Loucy (cell line): ENCODE data around the gene RAMACL.

Experiments
- H2AFZ ChIP-seq: fragments of 200-600 bp; sonication (generic); 2 replicates; pipeline ENCODE4 v1.6.0; 2016; ENCODE audit warnings: antibody characterized with exemption, mild to moderate bottlenecking, low read length, moderate library complexity
- H3F3A ChIP-seq: fragments of 200-600 bp; 2 replicates; pipeline ENCODE4 v1.6.0; 2016; ENCODE audit warnings: antibody characterized with exemption, low read depth, mild to moderate bottlenecking
- H3K27me3 ChIP-seq: fragments of 200-600 bp; sonication (generic); 2 replicates; pipeline ENCODE4 v1.6.1; 2014; ENCODE audit warnings: low read length, mild to moderate bottlenecking; ENCODE audit not compliant: insufficient read depth, poor library complexity, severe bottlenecking
- H3K36me3 ChIP-seq: fragments of 200-600 bp; sonication (generic); 2 replicates; pipeline ENCODE4 v1.6.1; 2016; ENCODE audit warnings: low read length; ENCODE audit not compliant: insufficient read depth
- H3K4me1 ChIP-seq: fragments of 200-600 bp; sonication (generic); 2 replicates; pipeline ENCODE4 v1.5.1; 2014; ENCODE audit warnings: low read length, mild to moderate bottlenecking; ENCODE audit not compliant: insufficient read depth, poor library complexity, severe bottlenecking
- H3K4me2 ChIP-seq: fragments of 200-600 bp; sonication (generic); 2 replicates; pipeline ENCODE4 v1.6.0; 2014; ENCODE audit warnings: antibody characterized with exemption, low read length, low read depth, mild to moderate bottlenecking; ENCODE audit not compliant: poor library complexity, severe bottlenecking
- H3K4me3 ChIP-seq: fragments of 200-600 bp; sonication (generic); 2 replicates; pipeline ENCODE4 v1.5.1; 2014; ENCODE audit warnings: low read length, mild to moderate bottlenecking, mixed read lengths; ENCODE audit not compliant: poor library complexity, severe bottlenecking
- H3K79me2 ChIP-seq: fragments of 200-600 bp; sonication (generic); 2 replicates; pipeline ENCODE4 v1.6.1; 2014; ENCODE audit warnings: low read length; ENCODE audit not compliant: insufficient read depth
- H3K9ac ChIP-seq: fragments of 200-600 bp; sonication (generic); 2 replicates; pipeline ENCODE4 v1.6.0; 2014; ENCODE audit warnings: mild to moderate bottlenecking, low read depth, low read length, moderate library complexity; ENCODE audit not compliant: poor library complexity, severe bottlenecking
- H3K9me2 ChIP-seq: fragments of 200-600 bp; sonication (generic); replicated peaks from 2 replicates; pipeline ENCODE4 v1.6.1; 2016; ENCODE audit warnings: low read depth, low read length, mixed read lengths
- H3K9me3 ChIP-seq: fragments of 200-600 bp; sonication (generic); 2 replicates; pipeline ENCODE4 v1.6.1; 2014; ENCODE audit warnings: mild to moderate bottlenecking, antibody characterized with exemption, low read length, low read depth; ENCODE audit not compliant: insufficient read depth
- H4K20me1 ChIP-seq: fragments of 200-600 bp; sonication (generic); 2 replicates; pipeline ENCODE4 v1.6.0; 2014; ENCODE audit warnings: antibody characterized with exemption, low read length, mild to moderate bottlenecking; ENCODE audit not compliant: insufficient read depth, poor library complexity, severe bottlenecking
- CTCF ChIP-seq: fragments of 200-600 bp; sonication (generic); conservative IDR thresholded peaks from 2 replicates; pipeline ENCODE4 v1.5.1; 2014; ENCODE audit warnings: mild to moderate bottlenecking, antibody characterized with exemption, low read length
- EZH2phosphoT487 ChIP-seq: fragments of 200-600 bp; IDR thresholded peaks from 2 replicates; pipeline ENCODE4 v1.6.1; 2018; ENCODE audit warnings: antibody characterized with exemption, mild to moderate bottlenecking, moderate library complexity, borderline replicate concordance

RAMACL gene

GRCh38 chr6:166534658-166535406 lies 51.6 kb downstream of the RAMACL start:
- Histone ChIP-seq H3K36me3 (no peaks in the 10 kb centered on the region), H3K9ac (no peak overlapping the region), H3K4me3 (no peak overlapping the region), H2AFZ (no peak overlapping the region), H3K4me2 (no peak overlapping the region), H3K4me1 (peaks cover 9% of the 10 kb centered on the region), H3K9me2 (no peaks in the 10 kb centered on the region), H4K20me1 (no peaks in the 10 kb centered on the region), H3F3A (no peaks in the 10 kb centered on the region), H3K27me3 (no peaks in the 10 kb centered on the region), H3K79me2 (no peaks in the 10 kb centered on the region), H3K9me3 (no peaks in the 10 kb centered on the region)
- TF ChIP-seq CTCF (no peak), EZH2phosphoT487 (no peak)

- H3K36me3 ChIP-seq = no peaks in the 10 kb centered on the region
- TF ChIP-seq EZH2phosphoT487 (no peak), CTCF (no peak)
- no peaks in the 10 kb centered on the region for H3K79me2 ChIP-seq
- no peaks in the 10 kb centered on the region for H3K27me3 ChIP-seq
- no peak overlapping the region for H3K9ac ChIP-seq
- H3K4me3 ChIP-seq = no peak overlapping the region
- H3K9me2 ChIP-seq = no peaks in the 10 kb centered on the region
- no peaks in the 10 kb centered on the region for H3K9me3 ChIP-seq
- no peak overlapping the region for H2AFZ ChIP-seq
- no peak overlapping the region for H3K4me2 ChIP-seq
- H3K4me1 ChIP-seq = no peaks in the 10 kb centered on the region
- no peaks in the 10 kb centered on the region for H3F3A ChIP-seq
- H4K20me1 ChIP-seq = no peaks in the 10 kb centered on the region
Measured at GRCh38 chr6:166533205-166533824, 53.2 kb downstream of the RAMACL start.
